HUDEP-2 (cell line): Measurements from ENCODE around the gene RBM27.
"Not testable (repeated sequence)": the region's sequence is repeated elsewhere in the genome, so short reads cannot be mapped to it uniquely, and the experiment has no call there.

Experiments used
- DNase-seq, 76 experiments: peaks; one replicate each; lab custom pipeline; 2025; ENCODE audit not compliant: unreplicated experiment in 76 of 76; lab: John Stamatoyannopoulos, UW

The RBM27 gene, protein sequence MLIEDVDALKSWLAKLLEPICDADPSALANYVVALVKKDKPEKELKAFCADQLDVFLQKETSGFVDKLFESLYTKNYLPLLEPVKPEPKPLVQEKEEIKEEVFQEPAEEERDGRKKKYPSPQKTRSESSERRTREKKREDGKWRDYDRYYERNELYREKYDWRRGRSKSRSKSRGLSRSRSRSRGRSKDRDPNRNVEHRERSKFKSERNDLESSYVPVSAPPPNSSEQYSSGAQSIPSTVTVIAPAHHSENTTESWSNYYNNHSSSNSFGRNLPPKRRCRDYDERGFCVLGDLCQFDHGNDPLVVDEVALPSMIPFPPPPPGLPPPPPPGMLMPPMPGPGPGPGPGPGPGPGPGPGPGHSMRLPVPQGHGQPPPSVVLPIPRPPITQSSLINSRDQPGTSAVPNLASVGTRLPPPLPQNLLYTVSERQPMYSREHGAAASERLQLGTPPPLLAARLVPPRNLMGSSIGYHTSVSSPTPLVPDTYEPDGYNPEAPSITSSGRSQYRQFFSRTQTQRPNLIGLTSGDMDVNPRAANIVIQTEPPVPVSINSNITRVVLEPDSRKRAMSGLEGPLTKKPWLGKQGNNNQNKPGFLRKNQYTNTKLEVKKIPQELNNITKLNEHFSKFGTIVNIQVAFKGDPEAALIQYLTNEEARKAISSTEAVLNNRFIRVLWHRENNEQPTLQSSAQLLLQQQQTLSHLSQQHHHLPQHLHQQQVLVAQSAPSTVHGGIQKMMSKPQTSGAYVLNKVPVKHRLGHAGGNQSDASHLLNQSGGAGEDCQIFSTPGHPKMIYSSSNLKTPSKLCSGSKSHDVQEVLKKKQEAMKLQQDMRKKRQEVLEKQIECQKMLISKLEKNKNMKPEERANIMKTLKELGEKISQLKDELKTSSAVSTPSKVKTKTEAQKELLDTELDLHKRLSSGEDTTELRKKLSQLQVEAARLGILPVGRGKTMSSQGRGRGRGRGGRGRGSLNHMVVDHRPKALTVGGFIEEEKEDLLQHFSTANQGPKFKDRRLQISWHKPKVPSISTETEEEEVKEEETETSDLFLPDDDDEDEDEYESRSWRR

DNA sequence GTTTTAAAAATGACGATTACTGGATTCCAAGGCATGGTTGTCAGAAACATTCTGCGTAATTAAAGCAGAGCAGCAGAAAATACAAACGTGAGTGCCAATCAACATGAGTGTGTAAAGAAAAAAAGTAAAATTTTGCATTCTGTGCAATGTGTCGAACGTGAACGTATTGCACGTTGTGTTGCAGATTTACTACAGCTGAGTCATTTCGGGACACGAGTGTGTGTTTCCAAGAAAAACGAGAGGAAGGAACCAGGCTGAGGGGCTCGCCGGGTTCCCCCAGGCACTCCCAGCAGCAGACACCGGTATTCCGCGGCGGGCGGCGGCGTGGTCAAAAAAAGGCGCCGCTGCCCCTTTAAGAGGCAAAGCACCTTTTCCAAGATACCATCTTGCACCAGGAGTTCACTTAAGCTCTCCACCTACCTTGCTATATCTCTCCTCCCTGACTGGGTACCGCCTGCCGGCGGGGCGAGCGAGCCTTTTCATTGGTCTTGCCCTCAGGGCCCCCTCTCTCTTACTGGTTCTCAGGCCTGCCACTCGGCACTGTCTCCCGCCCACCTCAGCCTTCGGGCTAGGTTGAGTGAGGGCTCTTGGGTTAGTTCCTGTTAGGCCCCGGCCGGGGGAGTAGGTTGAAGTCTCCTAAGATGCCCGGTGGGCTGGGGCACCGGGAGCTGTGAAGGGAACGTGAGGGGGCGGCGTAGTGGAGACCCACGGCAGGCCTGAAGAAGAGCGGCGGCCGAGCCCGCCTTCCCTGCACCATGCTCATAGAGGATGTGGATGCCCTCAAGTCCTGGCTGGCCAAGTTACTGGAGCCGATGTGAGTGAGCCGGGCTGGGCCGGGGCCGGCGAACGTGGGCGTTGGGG is at the start of gene RBM27:
TSS of gene RBM27 (plus strand) at position 595 of the 861 bp plus-strand sequence. CDS start at position 756, 161 bp downstream.
- DNase-seq, result peak; percentile 64 to 99 (median 96)

DNA sequence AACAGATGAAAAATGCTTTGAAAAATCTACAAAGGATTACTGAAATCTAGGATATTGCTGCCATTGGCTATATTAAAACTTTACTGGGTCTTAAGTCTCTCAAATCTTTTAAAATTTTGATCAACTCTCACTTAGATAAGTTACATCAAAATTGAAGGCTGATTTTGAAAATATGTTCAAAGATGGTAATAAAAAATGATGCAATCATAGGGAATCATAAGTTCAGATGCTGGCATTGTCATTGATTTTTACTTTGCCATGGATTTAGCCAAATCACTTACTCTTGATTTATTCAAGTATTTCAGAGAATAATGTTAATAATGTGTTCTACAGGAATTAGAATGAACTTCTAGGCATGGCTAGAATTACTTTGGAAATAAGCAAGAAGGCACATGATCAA is 45.1 kb upstream of the RBM27 start:
- DNase-seq, result no peak

DNA sequence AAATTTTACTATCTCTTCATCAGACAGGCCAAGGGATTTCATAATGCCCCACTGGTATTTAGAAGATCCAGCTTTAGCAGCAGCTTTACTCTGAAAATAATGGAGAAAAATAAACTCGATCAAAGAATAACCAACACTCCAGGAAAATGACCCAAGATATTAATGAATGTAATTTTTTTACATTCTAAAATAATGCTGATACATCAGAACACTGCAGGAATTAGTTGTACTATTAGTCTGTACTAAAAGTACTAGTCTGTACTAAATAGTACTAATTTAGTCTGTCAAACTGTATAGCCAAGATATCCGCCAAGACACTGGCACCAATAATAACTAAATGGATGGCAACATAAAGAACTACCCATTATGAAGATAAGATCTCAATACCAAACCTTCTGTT is 39.0 kb upstream of the RBM27 start:
- DNase-seq, result no peak

DNA sequence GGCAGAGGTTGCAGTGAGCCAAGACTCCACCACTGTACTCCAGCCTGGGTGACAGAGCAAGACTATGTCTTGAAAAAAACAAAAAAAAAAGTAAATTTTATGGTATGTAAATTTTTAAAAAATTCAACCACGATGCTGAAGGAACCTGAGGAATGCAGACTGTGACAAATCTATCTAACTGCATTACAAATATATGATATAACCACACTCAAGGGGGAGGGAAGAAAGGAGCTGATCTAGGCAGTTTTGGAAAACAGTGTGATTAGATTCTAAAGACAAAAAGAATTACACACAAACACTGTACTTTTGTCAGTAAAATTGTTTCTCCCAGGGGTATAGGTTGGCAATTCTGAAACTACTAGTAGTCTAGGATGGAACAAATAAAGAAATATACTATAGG is 37.9 kb upstream of the RBM27 start:
- no peak for DNase-seq

DNA sequence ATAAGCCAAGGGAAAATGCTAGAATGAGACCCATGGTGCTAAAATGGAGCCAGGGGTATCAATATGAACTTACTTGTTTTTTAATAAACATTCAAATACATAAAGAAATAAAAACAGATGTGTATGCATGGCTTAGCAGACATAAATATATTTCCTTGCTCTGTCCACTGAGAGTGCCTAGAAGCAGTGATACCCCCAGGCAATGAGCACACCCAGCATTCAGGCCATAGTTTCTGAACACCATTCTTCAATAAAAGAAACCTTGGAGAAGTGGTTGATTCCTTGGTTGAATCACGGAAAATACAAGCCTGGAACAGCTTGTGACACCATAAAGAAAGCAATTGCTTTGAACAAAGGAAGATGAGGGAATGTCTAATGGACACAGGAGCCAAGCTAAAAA is 37.5 kb upstream of the RBM27 start:
- DNase-seq, result no peak

DNA sequence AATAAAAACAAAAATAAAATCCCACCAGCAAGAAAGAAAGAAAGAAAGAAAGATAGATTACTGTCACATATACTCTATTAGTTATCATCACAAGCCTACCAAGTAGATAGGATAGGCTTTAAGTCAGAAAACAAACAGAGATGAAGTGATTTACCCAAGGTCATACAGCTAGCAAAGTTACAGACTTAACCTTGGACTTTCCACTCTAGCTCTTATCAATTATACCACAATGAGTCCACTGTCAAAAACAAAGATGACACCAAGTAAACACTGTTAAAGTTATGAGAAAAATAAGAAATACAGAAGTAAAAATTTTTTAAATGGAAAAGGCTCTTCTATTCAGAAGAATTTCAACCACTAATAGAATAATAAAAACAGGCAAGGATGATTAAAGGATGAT is 34.3 kb upstream of the RBM27 start:
- no peak for DNase-seq

DNA sequence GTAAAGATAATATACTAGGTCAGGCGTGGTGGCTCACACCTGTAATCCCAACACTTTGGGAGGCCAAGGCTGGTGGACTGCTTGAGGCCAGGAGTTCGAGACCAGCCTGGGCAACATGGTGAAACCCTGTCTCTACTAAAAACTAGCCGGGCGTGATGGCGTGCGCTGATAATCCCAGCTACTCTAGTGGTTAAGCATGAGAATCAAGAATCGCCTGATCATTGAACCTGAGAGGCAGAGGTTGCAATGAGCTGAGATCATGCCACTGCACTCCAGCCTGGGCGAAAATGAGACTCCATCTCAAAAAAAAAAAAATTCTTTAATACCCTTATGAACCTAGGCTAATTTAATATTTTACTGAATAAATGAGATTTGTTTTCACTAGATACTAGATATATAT is 30.4 kb upstream of the RBM27 start:
- DNase-seq, result not testable (repeated sequence)

DNA sequence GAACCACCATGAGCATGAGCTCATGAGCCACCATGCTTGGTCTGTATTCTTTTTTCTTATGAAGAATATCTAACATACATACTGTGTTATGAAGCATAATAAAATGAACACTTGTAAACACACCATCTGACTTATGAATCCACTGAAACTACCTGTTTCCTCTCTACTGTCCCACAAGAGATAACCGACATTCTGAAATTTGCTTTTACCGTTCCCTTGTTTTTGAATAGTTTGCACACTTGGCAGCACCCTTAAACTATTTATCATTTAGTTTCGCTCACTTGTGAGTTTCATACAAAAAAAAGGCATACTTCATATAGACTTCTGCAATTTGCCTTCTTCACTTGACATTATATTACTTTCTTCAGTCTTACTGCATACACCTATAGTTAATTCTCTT is 29.8 kb upstream of the RBM27 start:
- no peak for DNase-seq

DNA sequence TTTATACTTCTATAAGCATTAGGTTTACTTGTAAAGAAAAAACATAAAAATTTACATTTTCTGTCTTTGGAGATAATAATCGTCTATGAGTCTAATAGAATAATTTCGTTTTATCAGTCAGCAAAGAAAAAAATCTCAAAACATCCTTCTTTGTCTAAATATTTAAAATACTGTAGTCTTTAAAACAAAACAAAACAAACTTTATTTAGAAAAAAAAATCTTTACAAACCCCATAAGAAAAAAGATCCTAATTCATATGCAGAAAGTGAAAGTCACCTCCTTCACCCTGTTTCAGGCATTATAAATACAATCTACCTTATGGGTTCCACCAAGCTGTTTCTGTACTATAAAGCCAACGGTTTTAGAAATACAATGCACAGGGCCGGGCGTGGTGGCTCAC is 26.6 kb upstream of the RBM27 start:
- no peak for DNase-seq

DNA sequence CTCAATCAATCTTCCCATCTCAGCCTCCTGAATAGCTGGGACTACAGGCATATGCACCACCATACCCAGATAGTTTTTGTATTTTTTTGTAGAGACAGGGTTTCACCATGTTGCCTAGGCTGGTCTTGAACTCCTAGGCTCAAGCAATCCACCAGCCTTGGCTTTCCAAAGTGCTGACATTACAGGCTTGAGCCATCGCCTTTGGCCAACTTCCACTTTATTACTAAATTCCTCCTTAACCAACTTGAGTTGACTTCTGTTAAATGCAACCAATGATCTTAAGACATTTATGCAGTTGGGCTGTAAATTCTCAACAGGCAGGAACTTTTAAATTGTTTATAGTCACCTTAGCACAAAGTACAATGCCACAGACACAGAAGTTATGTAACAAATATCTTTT is 23.7 kb upstream of the RBM27 start:
- no peak for DNase-seq

DNA sequence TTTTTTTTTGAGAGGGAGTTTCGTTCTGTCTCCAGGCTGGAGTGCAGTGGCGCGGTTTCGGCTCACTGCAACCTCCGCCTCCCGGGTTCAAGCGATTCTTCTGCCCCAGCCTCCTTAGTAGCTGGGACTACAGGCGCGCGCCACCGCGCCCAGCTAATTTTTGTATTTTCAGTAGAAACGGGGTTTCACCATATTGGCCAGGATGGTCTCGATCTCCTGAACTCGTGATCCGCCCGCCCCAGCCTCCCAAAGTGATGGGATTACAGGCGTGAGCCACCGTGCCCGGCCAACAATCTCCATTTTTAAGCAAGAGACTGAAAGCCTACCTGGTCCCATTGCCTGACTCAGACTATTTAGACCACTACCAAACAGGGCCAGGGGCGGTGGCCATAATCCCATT is 20.0 kb upstream of the RBM27 start:
- peak in 1 of 76 experiments; percentile 0 for DNase-seq

DNA sequence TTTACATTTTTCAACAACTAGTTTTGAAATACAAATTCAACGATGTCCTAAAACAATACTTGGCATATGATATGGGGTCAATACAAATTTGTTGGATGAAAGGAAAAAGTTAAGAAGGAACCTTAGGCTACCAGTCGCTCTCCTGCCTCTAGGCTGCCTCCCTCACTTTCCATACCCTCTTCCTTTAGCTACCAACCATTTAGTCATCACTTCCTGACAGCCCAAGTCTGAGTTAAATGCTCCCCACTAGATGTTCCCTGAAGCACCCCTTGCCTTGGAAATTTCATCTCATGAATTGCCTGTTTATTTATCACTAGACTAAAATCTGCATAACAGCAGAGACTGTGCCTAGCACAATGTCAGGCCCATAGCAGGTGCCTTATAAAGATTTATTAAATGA is 18.2 kb upstream of the RBM27 start:
- no peak for DNase-seq

DNA sequence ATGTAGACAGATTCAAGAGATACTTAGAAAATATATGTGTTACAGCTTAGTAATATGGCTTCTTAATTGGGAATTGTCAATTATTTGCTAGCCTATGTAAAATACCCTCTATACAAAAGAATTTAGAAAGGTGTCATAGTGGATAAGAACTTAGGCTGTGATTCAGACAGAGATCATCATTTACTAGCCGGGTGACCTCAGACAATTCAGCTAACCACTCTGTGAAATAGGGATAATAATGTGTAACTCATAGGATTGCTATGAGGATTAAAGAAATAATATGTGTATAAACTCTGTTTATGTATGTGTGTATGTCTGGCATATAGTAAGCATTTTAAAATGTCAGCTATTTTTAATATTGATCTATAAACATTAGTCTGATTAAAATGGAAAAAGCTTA is 15.0 kb upstream of the RBM27 start:
- DNase-seq, result no peak

DNA sequence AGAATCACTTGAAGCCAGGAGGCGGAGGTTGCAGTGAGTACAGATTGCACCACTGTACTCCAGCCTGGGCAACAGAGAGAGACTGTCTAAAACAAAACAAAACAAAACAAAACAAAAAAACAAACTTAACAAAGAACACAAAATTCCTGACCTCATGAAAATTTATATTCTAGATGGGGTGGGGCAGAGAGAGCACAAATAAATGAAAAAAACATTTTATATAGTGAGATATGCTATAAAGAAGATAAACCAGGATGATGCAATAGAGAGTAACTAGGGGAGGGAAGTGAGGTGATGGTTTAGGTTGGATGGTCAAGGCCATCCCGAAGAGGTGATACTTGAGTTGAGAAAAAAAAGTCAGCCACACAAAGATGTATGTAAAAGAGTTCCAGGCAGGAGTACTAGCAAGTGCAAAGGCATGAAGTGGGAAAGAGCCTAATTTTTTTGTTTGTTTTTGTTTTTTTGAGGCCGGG is 10.8 kb upstream of the RBM27 start:
- DNase-seq, result no peak

DNA sequence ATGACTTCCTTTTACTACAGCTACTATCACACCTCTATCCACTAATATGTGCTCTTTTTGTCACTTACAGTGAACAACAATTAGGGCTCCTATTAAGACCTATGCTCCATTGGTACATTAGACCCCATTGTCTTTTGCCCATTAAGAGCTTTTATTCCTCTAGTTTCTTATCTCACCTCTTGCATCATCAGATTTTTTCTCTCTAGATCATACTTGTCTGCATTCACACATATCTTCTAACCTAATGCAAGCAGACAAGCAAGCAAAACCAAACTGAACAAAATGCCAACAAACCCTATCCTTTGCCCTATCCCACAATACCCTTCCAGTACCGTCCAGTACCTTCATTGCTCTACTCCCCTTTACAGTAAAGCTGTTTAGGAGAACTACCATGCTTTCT is 10.1 kb upstream of the RBM27 start:
- DNase-seq, result no peak

DNA sequence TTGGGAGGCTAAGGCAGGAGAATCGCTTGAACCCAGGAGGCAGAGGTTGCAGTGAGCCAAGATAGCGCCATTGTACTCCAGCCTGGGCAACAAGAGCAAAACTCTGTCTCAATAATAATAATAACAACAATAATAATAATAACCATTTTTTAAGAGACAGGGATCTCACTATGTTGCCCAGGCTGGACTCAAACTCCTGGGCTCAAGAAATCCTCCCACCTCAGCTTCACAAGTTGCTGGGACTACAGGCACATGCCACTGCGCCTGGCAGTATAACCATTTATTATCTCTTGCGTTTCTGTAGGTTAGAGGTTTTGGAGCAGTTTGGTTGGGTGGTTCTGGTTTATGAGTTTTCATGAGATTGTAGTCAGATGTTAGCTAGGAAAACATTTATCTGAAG is 8.4 kb upstream of the RBM27 start:
- not testable (repeated sequence) for DNase-seq

DNA sequence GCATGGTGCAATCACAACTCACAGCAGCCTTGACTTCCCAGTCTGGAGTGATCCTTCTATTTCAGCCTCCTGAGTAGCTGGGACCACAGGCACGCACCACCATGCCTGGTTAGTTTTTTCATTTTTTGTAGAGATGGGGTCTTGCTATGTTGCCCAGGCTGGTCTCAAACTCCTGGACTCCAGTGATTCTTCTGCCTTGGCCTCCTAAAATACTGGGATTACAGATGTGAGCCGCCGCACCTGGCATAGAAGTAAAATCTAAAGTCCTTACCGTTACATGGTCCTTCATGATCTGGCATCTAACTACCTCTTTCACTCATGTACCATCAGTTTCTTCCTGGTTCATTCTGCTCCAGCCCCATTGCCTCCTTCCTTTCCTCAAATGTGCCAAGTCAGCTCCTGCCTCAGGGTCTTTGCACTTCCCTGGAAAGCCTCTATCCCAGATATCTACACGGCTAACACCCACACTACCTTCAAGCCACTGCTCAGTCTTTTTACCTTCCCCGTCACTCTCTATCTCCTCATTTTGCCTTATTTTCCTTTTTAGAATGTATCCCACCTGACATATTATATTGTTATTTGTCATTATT is 6.9 kb upstream of the RBM27 start:
- DNase-seq, result no peak

DNA sequence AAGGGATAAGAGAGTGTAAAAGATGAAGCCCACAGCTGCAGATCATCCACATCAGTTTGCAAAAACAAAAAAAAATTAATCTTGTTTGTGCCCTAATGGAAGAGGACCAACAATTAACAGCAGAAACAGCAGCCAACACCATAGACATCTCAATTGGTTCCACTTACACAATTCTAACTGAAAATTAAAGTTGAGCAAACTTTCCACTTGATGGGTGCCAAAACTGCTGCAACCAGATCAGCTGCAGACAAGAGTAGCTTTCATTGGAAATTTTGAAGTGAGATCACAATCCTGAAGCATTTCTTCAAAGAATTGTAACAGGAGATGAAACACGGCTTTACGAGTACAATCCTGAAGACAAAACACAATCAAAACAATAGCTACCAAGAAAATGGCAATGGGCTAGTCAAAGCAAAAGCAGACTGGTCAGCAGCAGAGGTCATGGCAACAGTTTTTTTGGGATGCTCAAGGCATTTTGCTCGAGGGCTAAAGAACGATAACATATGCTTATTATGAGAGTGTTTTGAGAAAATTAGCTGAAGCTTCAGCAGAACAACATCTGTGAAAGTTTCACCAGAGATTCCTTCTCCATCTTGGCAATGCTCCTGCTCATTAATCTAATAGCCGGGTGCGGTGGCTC is 4.1 kb upstream of the RBM27 start:
- no peak for DNase-seq

DNA sequence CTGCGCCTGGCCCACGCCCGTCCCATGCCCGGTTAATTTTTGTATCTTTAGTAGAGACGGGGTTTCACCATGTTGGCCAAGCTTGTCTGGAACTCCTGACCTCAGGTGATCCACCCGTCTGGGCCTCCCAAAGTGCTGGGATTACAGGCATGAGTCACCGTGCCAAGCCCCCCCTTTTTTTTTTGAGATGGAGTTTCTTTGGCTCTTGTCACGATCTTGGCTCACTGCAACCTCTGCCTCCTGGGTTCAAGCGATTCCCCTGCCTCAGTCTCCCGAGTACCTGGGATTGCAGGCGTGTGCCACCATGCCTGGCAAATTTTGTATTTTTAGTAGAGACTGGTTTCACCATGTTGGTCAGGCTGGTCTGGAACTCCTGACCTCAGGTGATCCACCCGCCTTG is 1.6 kb upstream of the RBM27 start:
- DNase-seq, result not testable (repeated sequence)

DNA sequence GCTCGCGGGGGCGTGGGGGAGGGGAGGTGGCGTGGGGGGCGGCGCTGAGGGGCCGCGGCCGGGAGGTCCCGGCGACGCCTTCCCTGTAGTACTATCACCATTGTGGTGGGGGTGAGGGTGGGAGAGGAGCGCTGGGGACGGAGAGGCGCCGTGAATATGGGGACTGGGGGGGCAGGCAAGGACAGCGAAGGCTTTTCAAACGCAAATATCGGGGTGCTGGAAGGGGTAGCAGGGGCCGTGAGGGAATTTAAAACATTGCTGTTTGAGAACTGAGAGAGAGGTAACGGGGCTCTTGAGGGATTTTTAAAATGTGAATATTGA is 427 bp downstream of the RBM27 start:
- DNase-seq, result peak in 7 of 76 experiments; percentile 17 to 51 (median 37)
